Measurements from ENCODE around the gene FBXO2.

FBXO2 gene

GRCh38 chr1:11599891-11600576, 54.2 kb downstream of the FBXO2 start:
- in situ Hi-C loops (cut with MboI; ENCODE audit: low sequenced_read_pairs), result no loop called here

GRCh38 chr1:11598461-11598860, 55.8 kb downstream of the FBXO2 start:
- in situ Hi-C loops (cut with MboI; ENCODE audit: low sequenced_read_pairs), result no loop called here

All from HL-60/S4 treated with retinoic acid at 250 ng/mL for 4 days and 3 days (cell line).